GM06990 (cell line): ENCODE results near the gene NAV3.
"Not testable (repeated sequence)": the region's sequence is repeated elsewhere in the genome, so short reads cannot be mapped to it uniquely, and the experiment has no call there.

ENCODE experiments used
- DNase-seq: peaks from one replicate; pipeline ENCODE4 v3.0.0-alpha.2; 2011; ENCODE audit not compliant: insufficient read length; ENCODE audit errors: extremely low read depth
- H3K27me3 ChIP-seq: replicated peaks from 2 replicates; pipeline ENCODE4 v1.6.0; 2011; ENCODE audit warnings: low read length; ENCODE audit not compliant: control insufficient read depth, insufficient read depth
- H3K36me3 ChIP-seq: 2 replicates; pipeline ENCODE4 v1.5.1; 2011; ENCODE audit warnings: low read length; ENCODE audit not compliant: control insufficient read depth, insufficient read depth
- H3K4me3 ChIP-seq: replicated peaks from 2 replicates; pipeline ENCODE4 v1.5.1; 2011; ENCODE audit warnings: low read depth, mild to moderate bottlenecking, control low read depth, low read length
- CTCF ChIP-seq: IDR thresholded peaks from 2 replicates; pipeline ENCODE4 v1.5.1; 2011; ENCODE audit warnings: low read length, control low read depth, mild to moderate bottlenecking, inconsistent platforms; ENCODE audit not compliant: insufficient read depth, poor library complexity, severe bottlenecking

The NAV3 gene

GRCh38 chr12:78096909-78097597 is 266.4 kb downstream of the NAV3 start:
- no peak for DNase-seq

GRCh38 chr12:78099806-78100205 is 269.1 kb downstream of the NAV3 start:
- no peak for TF ChIP-seq CTCF
- Histone ChIP-seq H3K27me3 (no peaks in the 10 kb centered on the region), H3K36me3 (no peaks in the 10 kb centered on the region), H3K4me3 (no peak overlapping the region)
- no peak for DNase-seq

More at GRCh38 chr12:78096909-78097597, 266.4 kb downstream of the NAV3 start:
- Histone ChIP-seq H3K27me3 (no peaks in the 10 kb centered on the region), H3K36me3 (no peaks in the 10 kb centered on the region), H3K4me3 (no peak overlapping the region)
- TF ChIP-seq CTCF: no peak

- H3K27me3 ChIP-seq: no peaks in the 10 kb centered on the region
- TF ChIP-seq CTCF: no peak
- no peak for DNase-seq
- no peak overlapping the region for H3K4me3 ChIP-seq
- H3K36me3 ChIP-seq: no peaks in the 10 kb centered on the region
Measured at GRCh38 chr12:78101113-78101876, 270.6 kb downstream of the NAV3 start.

- Histone ChIP-seq H3K36me3 (no peaks in the 10 kb centered on the region), H3K4me3 (no peak overlapping the region), H3K27me3 (no peaks in the 10 kb centered on the region)
- DNase-seq: no peak
- TF ChIP-seq CTCF: no peak
Measured at GRCh38 chr12:78101946-78102635, 271.4 kb downstream of the NAV3 start.

GRCh38 chr12:78102801-78103200 is 272.1 kb downstream of the NAV3 start:
- H3K27me3 ChIP-seq, H3K36me3 ChIP-seq: not testable (repeated sequence)

GRCh38 chr12:78115889-78116288 is 285.2 kb downstream of the NAV3 start:
- DNase-seq: no peak
- Histone ChIP-seq H3K36me3 (no peaks in the 10 kb centered on the region), H3K4me3 (no peak overlapping the region), H3K27me3 (no peaks in the 10 kb centered on the region; the same call in 1 of the 2 replicates)
- no peak for TF ChIP-seq CTCF

More at GRCh38 chr12:78102801-78103200, 272.1 kb downstream of the NAV3 start:
- not testable (repeated sequence) for DNase-seq, H3K4me3 ChIP-seq
